WERI-Rb-1 (cell line): Measurements from ENCODE around the gene PABPC3.

Source experiments
- DNase-seq: peaks from one replicate; pipeline ENCODE4 v3.0.0-alpha.2; 2020
- H3K27ac ChIP-seq: fragments of 250-450 bp; sonication (Bioruptor Pico); 2 replicates; pipeline ENCODE4 v1.5.1; 2020; ENCODE audit warnings: mild to moderate bottlenecking, moderate library complexity
- H3K27me3 ChIP-seq: fragments of 250-450 bp; sonication (Bioruptor Pico); 2 replicates; pipeline ENCODE4 v1.5.1; 2021; ENCODE audit warnings: mild to moderate bottlenecking, low read depth, moderate library complexity; ENCODE audit not compliant: insufficient read depth, severe bottlenecking
- H3K36me3 ChIP-seq: fragments of 250-450 bp; sonication (Bioruptor Pico); 2 replicates; pipeline ENCODE4 v1.5.1; 2020; ENCODE audit warnings: mild to moderate bottlenecking, moderate library complexity
- H3K4me3 ChIP-seq: 2 replicates; pipeline ENCODE4 v1.5.1; 2011; ENCODE audit warnings: low read depth, mild to moderate bottlenecking, control low read depth, low read length
- H3K9me3 ChIP-seq: fragments of 250-450 bp; sonication (Bioruptor Pico); 2 replicates; pipeline ENCODE4 v1.5.1; 2021; ENCODE audit warnings: mild to moderate bottlenecking, moderate library complexity; ENCODE audit not compliant: severe bottlenecking
- CTCF ChIP-seq: IDR thresholded peaks from 2 replicates; pipeline ENCODE4 v1.5.1; 2011; ENCODE audit warnings: low read depth, mild to moderate bottlenecking, control low read depth, inconsistent platforms, low read length

PABPC3 gene

GRCh38 chr13:25137788-25138115, 41.8 kb downstream of the PABPC3 start:
- no peaks in the 10 kb centered on the region for H3K36me3 ChIP-seq
- H3K9me3 ChIP-seq, result peaks cover 9% of the 10 kb centered on the region
- TF ChIP-seq CTCF, result no peak
- DNase-seq, result no peak
- no peak overlapping the region for H3K27ac ChIP-seq
- H3K4me3 ChIP-seq, result no peak overlapping the region
- no peaks in the 10 kb centered on the region for H3K27me3 ChIP-seq

DNA sequence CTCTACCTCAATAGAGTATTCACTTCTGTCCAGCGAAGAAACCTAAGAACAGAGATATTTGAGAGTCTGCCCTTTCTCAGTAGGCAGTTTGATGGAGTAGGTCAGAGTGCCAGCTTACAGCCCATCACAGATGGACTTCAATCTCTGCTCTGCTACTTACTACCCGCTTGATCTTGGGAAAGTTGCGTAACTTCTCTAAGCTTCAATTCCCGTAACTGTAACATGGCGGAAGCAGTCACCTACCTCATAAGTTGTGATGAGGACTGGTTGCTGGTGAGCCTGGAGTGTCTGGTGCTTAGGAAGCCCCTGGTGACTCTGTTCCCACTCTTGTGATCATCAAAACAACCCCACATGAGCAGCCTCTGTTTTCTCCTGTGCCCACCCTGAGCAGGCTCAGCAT, 45.1 kb downstream of the PABPC3 start:
- Histone ChIP-seq H3K27me3 (no peaks in the 10 kb centered on the region), H3K4me3 (no peak overlapping the region), H3K36me3 (no peaks in the 10 kb centered on the region), H3K27ac (no peak overlapping the region), H3K9me3 (peaks cover 2% of the 10 kb centered on the region)
- no peak for DNase-seq
- no peak for TF ChIP-seq CTCF

- Histone ChIP-seq H3K27me3 (no peaks in the 10 kb centered on the region), H3K36me3 (no peaks in the 10 kb centered on the region), H3K4me3 (no peak overlapping the region), H3K27ac (no peak overlapping the region), H3K9me3 (peaks cover 10% of the 10 kb centered on the region)
- DNase-seq, result no peak
- TF ChIP-seq CTCF, result no peak
Observed at GRCh38 chr13:25143706-25144105, 47.8 kb downstream of the PABPC3 start.

DNA sequence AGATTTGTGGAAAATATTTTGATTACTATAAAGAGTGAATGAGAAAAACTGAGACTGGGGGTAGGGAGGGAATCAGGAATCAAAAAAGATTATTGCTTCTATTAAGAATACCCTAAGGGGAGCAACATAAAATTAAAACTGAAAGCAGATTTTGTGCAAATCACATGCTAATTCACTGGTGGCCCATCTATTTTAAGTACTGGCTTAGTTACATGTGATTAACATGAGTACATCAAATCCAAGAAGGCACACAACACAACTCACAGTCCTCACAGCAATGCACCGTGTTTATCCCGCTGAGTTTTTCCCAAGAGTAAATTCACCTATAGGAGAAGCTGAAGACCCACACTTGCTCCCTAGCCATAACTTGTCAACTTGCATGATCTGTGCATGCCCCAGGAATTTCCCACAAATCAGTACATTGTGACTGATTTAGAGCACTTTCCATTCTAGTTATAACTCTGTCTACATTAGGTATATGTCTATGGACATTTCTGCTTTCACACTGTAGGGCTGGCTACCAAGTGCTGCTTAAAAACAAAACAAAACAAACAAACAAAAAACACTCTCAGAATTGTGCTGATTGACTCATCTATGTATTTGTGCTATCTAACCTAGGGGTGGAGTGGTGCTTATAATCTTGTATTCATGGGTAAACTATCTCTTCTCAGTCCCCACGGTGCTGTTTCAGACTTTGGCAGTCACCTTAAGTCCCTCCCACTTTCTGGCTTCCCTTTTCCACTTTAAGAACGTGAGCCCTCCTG, 51.9 kb downstream of the PABPC3 start:
- peaks cover 9% of the 10 kb centered on the region for H3K9me3 ChIP-seq
- no peak for DNase-seq
- H3K4me3 ChIP-seq, result no peak overlapping the region
- H3K27me3 ChIP-seq, result no peaks in the 10 kb centered on the region
- H3K36me3 ChIP-seq, result no peaks in the 10 kb centered on the region
- TF ChIP-seq CTCF, result no peak
- H3K27ac ChIP-seq, result no peak overlapping the region

DNA sequence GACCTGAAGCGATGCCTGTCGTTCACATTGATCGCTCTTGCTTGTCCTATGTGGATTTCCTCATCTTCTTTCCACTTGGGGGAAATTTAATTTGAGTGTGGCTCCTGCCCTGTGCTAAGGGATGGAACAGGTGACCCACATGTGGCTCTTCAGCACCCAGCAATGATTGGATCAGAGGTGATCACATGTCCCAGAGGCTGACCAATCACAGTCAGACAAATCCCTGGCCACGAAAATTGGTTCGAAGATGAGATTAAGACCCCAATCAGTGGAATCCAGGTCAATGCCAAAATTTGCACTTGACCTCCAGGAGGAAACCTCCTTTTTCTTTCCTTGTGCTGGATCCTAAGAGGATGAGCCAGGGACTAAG, 52.5 kb downstream of the PABPC3 start:
- H3K27me3 ChIP-seq, result no peaks in the 10 kb centered on the region
- TF ChIP-seq CTCF, result no peak
- no peaks in the 10 kb centered on the region for H3K36me3 ChIP-seq
- H3K4me3 ChIP-seq, result no peak overlapping the region
- peaks cover 9% of the 10 kb centered on the region for H3K9me3 ChIP-seq
- DNase-seq, result no peak
- no peak overlapping the region for H3K27ac ChIP-seq
